HG03045 (cell line): ENCODE measurements around the gene ADCY10.
"Not testable (repeated sequence)": the region's sequence is repeated elsewhere in the genome, so short reads cannot be mapped to it uniquely, and the experiment has no call there.

Experiments
- ATAC-seq: cut with Tn5 transposase; IDR thresholded peaks from one replicate; pipeline ENCODE4 v1.9.1; 2021; ENCODE audit warnings: mild to moderate bottlenecking, moderate library complexity; ENCODE audit not compliant: unreplicated experiment

ADCY10 gene, protein sequence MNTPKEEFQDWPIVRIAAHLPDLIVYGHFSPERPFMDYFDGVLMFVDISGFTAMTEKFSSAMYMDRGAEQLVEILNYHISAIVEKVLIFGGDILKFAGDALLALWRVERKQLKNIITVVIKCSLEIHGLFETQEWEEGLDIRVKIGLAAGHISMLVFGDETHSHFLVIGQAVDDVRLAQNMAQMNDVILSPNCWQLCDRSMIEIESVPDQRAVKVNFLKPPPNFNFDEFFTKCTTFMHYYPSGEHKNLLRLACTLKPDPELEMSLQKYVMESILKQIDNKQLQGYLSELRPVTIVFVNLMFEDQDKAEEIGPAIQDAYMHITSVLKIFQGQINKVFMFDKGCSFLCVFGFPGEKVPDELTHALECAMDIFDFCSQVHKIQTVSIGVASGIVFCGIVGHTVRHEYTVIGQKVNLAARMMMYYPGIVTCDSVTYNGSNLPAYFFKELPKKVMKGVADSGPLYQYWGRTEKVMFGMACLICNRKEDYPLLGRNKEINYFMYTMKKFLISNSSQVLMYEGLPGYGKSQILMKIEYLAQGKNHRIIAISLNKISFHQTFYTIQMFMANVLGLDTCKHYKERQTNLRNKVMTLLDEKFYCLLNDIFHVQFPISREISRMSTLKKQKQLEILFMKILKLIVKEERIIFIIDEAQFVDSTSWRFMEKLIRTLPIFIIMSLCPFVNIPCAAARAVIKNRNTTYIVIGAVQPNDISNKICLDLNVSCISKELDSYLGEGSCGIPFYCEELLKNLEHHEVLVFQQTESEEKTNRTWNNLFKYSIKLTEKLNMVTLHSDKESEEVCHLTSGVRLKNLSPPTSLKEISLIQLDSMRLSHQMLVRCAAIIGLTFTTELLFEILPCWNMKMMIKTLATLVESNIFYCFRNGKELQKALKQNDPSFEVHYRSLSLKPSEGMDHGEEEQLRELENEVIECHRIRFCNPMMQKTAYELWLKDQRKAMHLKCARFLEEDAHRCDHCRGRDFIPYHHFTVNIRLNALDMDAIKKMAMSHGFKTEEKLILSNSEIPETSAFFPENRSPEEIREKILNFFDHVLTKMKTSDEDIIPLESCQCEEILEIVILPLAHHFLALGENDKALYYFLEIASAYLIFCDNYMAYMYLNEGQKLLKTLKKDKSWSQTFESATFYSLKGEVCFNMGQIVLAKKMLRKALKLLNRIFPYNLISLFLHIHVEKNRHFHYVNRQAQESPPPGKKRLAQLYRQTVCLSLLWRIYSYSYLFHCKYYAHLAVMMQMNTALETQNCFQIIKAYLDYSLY (N-terminal part only)

DNA sequence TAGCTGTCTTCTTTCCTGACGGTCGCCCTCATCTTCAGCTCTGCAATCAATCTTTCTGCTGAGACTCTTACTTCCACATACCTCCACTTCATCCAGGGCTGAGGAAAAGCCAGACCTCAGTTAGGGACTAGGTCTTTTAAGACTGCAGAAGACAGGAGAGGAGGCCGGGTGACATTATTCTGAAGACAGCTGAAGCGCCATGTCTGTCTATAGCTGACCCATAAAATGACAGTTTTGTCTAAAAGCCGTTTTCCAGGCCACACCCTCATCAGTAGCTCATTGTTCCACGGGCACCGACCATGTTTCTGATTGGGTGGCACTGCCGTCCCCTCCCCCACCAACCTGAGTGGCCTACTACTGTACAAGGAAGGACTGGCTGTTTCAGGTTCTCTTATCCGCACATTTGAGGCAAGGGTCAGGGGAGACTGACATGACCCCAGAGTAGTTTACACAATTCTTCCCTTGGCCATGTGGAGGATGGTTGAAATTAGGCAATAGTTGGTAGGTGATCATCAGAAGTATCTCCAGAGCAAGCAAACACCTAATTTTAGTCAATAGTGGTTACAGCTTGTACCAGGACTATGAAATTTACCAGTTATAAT, at the start of gene ADCY10:
TSS of gene ADCY10 (minus strand) at position 240 of the 602 bp plus-strand sequence. CDS start 8,994 bp downstream, outside the sequence.
- ATAC-seq, result no peak

DNA sequence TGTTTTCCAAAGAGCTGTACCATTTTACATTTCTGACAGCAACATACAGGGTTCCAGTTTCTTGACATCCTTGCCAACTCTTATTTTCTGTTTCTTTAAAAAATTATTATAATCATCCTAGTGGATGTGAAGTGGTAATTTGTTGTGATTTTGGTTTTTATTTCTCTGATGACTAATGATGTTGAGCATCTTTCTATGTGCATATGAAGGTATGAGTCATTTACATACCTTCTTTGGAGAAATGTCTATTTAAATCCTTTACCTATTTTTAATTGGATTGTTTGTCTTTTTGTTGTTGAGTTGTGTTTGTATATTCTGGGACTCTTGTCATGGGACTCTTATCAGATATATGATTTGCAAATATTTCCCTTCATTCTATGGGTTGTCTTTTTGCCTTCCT, 43.8 kb upstream of the ADCY10 start:
- no peak for ATAC-seq

DNA sequence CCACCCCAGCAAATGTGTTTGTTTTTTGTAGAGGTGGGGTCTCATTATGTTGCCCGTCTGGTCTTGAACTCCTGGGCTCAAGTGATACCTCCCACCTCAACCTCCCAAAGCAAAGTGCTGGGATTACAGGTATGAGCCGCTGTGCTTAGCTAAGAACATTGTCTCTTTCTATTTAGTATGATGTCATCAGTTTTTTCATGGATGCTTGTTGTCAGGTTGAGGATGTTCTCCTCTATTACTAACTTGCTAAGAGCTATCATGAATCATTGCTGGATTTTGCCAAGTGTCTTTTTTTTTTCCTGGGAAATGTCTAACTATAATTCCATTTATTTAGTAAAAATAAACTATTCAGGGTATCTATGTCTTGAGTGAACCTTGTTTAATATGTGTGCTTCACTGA, 42.0 kb upstream of the ADCY10 start:
- no peak for ATAC-seq

DNA sequence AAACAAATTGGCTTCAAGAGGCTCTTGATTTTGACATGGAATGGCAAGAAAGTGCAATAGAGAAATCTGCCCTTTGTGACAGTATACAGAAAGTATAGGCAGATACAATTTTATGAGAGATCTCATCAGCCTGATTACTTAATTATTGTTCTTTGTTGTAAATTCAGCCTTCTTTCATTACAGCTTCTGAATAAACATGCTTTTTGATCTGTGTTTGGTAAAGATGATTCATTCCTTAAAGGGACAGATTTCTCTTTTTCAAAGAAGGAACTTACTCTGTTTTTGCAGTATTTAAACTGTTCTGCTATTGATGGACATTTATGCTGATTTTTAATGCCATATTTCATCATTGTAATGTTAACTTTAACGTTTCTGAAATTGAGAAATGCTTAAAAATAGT, 36.6 kb upstream of the ADCY10 start:
- ATAC-seq, result no peak

DNA sequence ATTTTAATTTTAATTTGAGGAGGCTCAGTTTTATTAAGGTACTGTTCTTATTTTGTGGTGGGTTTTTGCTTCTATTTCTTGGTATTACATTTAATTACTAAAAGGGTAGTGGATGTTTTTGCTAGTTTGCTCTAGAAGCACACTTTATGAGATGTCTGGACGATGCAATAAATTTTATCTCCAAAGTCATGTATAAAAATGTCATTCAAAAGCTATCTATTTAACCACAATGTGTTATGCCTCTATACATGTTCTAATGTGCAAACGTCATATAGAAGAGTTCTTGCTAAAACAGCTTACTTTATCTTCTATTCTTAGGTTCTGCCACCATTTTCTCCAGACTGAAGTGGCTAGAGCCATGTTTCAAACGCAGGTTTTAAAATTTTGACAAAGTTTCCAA, 35.9 kb upstream of the ADCY10 start:
- no peak for ATAC-seq

DNA sequence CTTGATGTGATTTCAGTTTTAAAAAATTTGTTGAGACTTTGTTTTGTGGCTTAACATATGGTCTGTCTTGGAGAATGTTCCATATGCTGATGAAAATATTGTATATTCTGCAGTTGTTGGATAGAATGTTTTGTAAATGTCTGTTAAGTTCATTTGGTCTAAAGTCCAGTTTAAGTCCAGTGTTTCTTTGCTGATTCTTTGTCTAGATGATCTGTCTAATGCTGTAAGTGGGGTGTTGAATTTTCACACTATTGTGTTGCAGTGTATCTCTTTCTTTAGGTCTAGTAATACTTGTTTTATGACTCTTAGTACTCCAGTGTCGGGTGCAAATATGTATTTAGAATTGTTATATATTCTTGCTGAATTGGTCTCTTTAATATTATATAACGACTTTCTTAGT, 33.8 kb upstream of the ADCY10 start:
- ATAC-seq, result no peak

DNA sequence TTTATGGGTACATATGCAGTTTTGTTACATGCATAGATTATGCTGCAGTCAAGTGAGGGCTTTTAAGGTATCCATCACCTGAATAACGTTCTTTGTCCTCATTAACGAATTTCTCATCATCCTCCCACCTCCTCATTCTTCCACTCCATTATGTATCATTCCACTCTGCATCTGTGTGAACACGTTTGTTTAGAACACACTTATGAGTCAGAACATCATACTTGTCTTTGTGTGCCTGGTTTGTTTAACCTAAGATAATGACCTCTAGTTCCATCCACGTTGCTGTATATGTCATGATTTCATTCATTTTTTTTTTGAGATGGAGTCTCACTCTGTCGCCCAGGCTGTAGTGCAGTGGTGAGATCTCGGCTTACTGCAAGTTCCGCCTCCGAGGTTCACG, 29.6 kb upstream of the ADCY10 start:
- ATAC-seq, result no peak

DNA sequence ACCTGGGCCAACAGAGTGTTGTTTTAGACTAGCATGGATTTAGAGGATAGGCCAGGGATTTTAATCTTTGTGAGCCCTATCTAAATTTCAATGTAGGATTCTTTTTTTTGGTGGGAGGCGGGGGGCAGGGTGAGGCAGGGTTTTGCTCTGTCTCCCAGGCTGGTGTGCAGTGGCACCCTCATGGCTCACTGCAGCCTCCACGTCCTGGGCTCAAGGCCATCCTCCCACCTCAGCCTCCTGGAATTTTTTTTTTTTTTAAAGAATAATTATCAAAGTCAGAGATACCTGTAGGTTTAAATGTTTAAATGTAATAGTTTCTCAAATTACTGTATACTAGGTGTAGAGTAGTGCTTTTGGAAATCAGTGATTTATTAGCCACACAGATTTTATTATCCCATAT, 26.3 kb upstream of the ADCY10 start:
- ATAC-seq, result no peak

DNA sequence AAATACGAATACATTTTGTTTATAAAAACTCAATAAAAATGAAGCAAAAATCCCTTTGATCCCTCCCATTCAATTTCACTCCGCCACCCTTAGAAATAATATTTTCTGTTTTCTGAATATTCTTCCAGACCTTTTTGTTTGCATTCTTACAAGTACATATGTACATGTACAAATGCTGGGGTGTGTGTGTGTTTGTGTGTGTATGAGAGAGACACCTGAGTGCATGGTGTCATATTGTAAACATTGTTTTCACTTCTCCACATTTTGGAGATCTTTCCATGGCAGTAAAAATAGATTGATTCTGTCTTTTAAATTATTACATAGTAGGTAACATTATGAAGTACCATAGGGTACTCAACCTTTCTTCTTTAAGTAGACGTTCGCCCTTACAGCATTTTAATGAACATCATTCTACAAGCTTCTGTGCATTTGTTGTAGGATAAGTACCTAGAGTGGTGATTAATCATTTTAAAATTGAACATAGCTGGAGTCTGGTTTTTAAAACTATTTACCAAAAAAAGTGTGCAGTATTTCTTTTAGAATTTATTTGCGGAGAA, 24.2 kb upstream of the ADCY10 start:
- ATAC-seq, result no peak

DNA sequence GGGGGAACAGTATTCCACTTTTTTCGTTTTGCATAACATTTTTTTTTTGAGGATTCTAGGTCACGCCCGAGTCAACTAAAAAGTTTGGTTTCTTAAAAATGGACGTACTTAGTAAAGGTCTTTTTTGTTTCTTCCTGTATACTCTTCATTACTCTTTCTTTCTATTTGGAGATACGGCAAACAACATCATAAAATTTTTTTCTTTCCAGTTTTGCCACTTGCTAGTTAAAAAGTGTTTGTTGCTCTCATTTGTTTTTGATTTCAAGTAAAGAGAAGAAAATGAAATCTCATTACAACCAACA, 23.7 kb upstream of the ADCY10 start:
- no peak for ATAC-seq

DNA sequence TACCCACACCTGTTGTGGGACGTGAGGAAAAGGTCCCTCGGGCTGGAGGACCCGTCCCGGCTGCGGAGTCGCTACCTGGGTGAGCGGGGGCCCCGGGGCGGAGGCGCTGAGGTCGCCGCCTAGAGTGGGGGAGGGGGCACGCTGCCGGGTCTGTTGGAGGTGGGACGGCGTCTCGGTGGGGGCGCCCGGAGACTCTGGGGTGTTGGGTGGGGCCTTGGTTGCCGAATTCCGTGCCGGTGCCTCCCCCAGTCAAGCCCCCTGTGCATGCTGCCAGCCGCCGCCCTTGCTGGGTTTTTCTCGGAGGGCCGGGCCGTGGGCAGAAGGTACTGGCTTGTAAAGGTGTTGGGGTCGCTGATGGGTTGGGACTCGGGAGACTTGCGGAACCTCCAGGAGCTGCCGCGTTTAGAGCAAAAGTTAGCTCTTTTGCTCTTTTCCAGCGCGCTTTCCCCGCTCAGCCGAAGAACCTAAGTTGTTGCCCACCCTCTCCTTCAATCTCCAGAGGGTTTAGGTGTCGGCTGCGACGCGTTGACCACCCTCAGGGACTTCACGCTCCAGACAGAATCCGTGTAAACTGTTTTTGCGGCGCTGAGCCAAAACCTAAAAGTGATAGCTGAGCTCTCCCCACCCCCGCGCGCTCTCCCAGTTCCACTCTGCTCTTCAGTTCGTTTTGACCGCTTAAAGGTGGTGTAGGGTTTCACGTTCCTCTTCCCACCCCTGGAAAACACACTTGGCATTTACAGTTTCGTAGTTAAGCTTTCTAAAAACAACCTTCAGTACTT, 23.2 kb upstream of the ADCY10 start, which contains the start of gene MPC2:
TSS of gene MPC2 (minus strand) at position 143 of the 779 bp plus-strand sequence. CDS start 1,231 bp downstream, outside the sequence.
- ATAC-seq, result peak; percentile 19

DNA sequence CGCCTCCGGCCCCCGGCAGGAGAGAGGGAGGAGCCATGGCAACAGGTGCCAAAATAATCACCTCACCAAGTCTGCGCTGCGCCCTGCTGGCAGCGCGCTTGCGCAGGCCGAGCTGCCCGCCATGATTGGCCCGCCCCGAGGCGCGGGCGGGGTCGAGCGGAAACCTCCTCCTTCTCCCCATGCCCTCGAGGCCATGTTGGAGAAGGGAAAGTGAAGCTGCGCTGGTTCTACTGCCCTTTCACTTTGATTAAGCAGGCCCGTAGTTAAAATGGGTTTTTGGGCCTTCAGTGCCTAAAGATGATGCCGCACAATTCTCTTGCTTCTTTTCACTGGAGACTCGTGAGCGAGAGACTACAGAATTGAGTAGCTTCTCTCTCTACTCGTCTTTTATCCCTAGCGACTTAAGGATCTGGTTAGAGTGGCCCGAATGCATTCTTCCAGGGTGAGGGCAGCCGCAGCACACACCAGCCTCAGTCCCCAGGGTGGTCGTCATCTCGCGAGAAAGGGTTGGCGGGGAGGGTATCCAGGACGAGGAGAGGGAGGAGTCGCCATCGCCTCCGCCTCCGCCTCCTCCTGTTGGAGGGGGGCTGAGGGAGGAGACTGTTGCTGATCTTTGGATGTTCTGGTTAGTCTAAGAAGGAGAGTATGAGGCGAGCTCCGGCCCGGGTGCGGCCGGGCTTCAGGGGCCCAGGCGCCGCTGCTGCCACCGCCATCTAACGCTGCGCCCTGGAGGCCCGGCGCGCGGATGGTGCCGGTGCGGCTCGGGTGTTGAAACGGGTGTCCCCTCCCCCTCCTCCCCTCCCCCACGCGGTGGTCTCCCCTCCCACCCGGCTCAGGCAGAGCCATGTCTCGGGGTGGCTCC, 22.4 kb upstream of the ADCY10 start, which contains the start of gene DCAF6:
TSS of gene DCAF6 (plus strand) at position 616 of the 862 bp plus-strand sequence. CDS start at position 845, 229 bp downstream.
- peak; percentile 81 for ATAC-seq

DNA sequence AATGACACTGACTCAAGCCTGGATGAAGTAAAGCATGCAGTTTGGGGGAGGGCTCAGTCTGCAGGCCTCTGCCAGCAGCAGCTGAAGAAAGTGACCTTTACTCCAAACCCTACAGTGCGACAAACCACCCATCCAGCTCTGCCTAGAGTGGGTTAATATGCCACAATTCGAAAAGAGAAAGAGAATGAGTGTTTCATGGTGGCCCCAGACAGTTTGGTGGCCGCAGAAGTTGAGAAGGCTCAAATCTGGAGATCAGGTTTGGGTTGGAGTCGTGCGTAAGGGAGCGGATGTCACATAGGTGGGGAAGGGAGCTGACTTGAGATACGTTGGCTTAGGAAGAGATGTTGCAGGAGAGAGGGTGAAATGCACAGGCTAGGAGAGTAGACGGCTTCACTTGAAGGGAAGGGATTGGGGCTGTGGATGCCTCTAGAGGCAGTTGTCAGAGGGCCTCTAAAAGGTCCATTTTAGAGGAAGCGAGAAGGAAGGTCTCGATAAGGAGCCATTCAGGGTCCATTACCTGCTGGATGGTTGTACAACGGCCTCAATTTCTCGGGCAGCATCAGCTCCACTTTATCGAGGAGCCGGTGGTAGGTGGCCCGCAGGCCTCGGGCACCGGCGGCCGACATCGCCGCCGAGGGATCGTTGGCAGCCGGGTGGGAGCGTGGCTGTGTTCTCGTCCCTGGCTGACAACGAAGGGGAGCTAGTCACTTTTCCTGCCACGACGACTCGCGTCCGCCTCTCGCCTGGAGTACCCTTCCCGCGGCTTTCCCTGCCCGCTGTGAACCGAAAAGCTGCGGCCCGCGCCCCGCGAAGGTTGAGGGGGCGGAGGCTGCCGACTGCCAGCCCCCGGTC, 21.5 kb upstream of the ADCY10 start:
- ATAC-seq, result peak; percentile 5

DNA sequence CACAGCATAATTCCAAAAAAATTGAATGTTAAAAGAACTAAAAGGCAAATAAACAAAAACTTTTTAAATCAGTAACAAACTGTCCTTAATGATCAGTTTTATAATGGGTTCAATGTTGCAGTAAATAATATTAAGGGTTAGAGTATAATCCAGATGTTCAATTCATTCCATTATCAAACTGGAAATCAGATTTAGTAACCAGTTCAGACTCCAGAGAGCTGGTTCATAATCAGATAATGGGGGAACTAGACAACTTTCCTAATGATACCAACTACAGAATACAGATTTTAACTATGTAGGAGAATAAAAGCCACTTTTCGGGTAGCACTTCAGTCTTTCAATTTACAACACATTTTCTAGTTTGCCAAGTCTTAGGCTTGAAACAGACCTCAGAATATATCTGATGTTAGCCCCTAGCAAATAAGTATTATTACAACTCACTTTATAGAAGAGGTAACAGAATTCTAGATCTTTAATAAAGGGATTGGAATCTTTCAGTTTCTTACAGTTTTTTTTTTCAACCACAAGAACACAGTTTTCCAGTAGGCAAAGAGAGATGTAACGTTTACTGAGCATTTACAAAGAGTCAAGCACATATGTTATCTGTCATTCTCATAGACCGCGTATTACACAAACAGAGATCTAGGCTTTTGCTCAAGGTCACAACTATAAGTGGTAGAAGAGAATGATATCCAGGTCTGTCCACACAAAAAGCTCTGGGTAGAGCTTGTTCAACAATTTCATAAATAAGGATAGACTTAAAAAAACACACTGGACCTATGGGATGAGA, 20.7 kb upstream of the ADCY10 start:
- ATAC-seq, result no peak

DNA sequence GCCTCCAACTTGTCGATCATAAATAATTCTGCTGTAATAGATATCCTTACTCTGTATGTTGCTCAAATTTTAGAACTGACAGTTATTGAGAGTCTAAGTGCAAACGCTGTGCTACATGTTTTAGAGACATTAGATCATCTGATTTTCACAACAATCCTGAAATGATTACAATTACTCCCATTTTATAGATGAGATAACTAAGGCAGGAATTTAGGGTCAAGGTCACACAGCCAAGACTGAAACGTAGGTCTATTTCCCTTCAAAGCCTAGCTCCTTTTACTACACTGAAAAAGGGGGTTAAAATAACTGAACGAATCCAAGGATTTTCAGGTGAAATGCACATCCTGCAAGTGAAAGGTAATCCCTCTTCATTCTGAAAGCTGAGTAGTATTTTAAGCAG, 19.9 kb upstream of the ADCY10 start:
- ATAC-seq, result no peak

DNA sequence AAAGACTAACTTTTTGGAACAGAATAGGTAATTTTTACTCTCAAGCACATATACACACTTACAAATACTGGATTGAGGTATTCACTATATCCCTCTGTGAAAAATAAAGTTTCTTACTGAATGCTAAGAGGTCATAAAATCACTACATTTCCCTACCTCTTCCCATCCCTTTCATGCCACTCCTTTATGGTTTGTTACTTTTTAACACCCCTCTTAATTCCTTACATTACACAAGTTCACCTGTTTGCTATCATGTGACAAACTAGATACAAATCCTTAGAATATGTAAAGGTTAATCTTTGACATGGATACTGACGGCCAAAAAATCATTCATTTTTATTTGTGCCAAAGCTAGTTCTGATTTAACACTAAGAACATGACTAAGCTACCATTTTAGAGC, 15.8 kb upstream of the ADCY10 start:
- no peak for ATAC-seq

DNA sequence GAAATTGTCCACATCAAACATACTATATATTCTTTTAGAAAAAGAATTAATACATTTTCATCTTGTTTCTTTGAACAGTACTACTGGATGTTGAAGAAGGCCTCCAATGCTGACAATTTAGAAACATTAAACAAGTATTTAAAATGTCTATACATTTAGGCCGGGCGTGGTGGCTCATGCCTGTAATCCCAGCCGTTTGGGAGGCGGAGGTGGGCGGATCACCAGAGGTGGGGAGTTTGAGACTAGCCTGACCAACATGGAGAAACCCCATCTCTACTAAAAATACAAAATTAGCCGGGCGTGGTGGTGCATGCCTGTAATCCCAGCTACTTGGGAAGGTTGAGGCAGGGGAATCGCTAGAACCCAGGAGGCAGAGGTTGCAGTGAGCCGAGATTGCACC, 15.0 kb upstream of the ADCY10 start:
- not testable (repeated sequence) for ATAC-seq
